PFSK-1 (cell line): Measurements from ENCODE around the gene GATA3.

Experiments
- POLR2AphosphoS5 ChIP-seq: IDR thresholded peaks from 2 replicates; pipeline ENCODE4 v1.6.1; 2012; ENCODE audit warnings: low read depth, mild to moderate bottlenecking, control low read depth, low read length, moderate library complexity
- TAF1 ChIP-seq: IDR thresholded peaks from 2 replicates; pipeline ENCODE4 v1.6.1; 2012; ENCODE audit warnings: low read length, control low read depth, borderline replicate concordance; ENCODE audit not compliant: insufficient read depth

DNA sequence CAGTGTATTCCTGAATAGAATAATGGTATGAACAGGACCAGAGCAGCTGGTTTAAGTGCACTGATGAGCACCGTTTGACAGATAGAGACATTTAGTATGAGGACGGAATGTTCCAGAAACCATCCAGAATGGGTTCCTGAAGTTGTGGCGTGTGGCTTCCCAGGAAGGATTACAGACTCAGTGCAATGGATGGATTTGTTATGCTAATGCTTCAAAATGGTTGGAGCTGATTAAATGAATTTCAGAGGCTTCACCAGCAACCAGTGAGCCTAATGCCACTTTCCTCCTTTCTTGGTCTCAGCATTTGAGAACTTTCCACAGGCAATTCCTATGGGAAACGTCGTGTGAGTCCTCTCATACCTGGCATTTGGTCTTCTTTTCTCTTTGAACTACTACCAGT is 9.9 kb downstream of the GATA3 start:
- TF ChIP-seq POLR2AphosphoS5 (no peak), TAF1 (no peak)
